ENCODE measurements around the gene SEMA6B. TPM values are rescaled to one million over a fixed set of nuclear protein-coding genes. Genes with fewer than 3 reads are reported as not detected.

SEMA6B gene
- total RNA-seq, 1 experiment from 2014 or later = 38.4 TPM

- peaks cover 53% of the 10 kb centered on the region for H3K27me3 Mint-ChIP-seq (ENCODE audit: low read depth)
Measured at GRCh38 chr19:4591320-4591719, 31.8 kb upstream of the SEMA6B start.

More at GRCh38 chr19:4591320-4591719, 31.8 kb upstream of the SEMA6B start:
- no peak overlapping the region for H4K91ac ChIP-seq (ENCODE audit: insufficient read length, low read depth, low read length)
- no peak overlapping the region for H4K8ac ChIP-seq (replicated peaks; ENCODE audit: insufficient read length, low read depth, low read length)
- peak overlapping the region in 1 of 2 experiments; percentile 12; a peak in 1 of 5 replicates for H3K4me3 Mint-ChIP-seq
- H3K79me2 ChIP-seq (ENCODE audit: insufficient read depth, low read length) = no peaks in the 10 kb centered on the region
- no peak overlapping the region for H2AFZ ChIP-seq (ENCODE audit: low read length)
- H3K56ac ChIP-seq (ENCODE audit: insufficient read length, low read depth, low read length) = no peak overlapping the region
- H3K4ac ChIP-seq (ENCODE audit: low read depth, low read length) = no peak overlapping the region
- WGBS (ENCODE audit: extremely low coverage, insufficient read length, low lambda C conversion rate) = no CpG with 5 or more reads among the region's 6 CpGs
- no peak overlapping the region for H3K14ac ChIP-seq (ENCODE audit: insufficient read depth, low read length)
- no peaks in the 10 kb centered on the region for H3K9me3 ChIP-seq (ENCODE audit: control insufficient read depth, low read depth, low read length)
- H3K9me3 Mint-ChIP-seq = no peaks in the 10 kb centered on the region; a peak in 2 of 5 replicates
- no peak overlapping the region for H2BK20ac ChIP-seq (ENCODE audit: low read depth, low read length, poor library complexity, severe bottlenecking)
- no peak overlapping the region for H3K23ac ChIP-seq (ENCODE audit: insufficient read length, low read depth, low read length)
- H3K23me2 ChIP-seq (ENCODE audit: insufficient read length, low read depth, low read length, poor library complexity, severe bottlenecking) = no peaks in the 10 kb centered on the region
- H3K36me3 Mint-ChIP-seq (ENCODE audit: insufficient read depth in 1 of 3, low read depth in 3 of 3) = no peaks in the 10 kb centered on the region
- H3K27me3 ChIP-seq (ENCODE audit: insufficient read depth, low read length) = no peaks in the 10 kb centered on the region
- H3K27ac Mint-ChIP-seq = peak overlapping the region in 1 of 3 experiments; percentile 76; a peak in 1 of 7 replicates
- no peaks in the 10 kb centered on the region for H3K79me1 ChIP-seq (ENCODE audit: insufficient read depth, low read depth, low read length, poor library complexity, severe bottlenecking)
- no peak overlapping the region for H3K18ac ChIP-seq (ENCODE audit: insufficient read length, low read depth, low read length)
- H2BK120ac ChIP-seq (ENCODE audit: low read depth, low read length, poor library complexity, severe bottlenecking) = no peak overlapping the region
- no peak overlapping the region for H4K5ac ChIP-seq (ENCODE audit: insufficient read length, low read depth, low read length)
- H3K4me1 Mint-ChIP-seq = peaks cover 5 to 37% of the 10 kb centered on the region in 2 experiments
- H2BK12ac ChIP-seq (ENCODE audit: insufficient read length, low read depth, low read length) = no peak overlapping the region
- no peaks in the 10 kb centered on the region for H3K4me1 ChIP-seq (ENCODE audit: insufficient read depth, low read length)
- DNase-seq = no peak
- no peak for TF ChIP-seq CTCF (conservative IDR thresholded peaks at IDR 0.05)
- H2BK5ac ChIP-seq (ENCODE audit: insufficient read length, low read length) = no peak overlapping the region
- no peak overlapping the region for H3T11ph ChIP-seq (ENCODE audit: low read length)
- H3K9ac ChIP-seq (ENCODE audit: extremely low read depth, insufficient read length, low read length) = no peak overlapping the region
- no peaks in the 10 kb centered on the region for H4K20me1 ChIP-seq (ENCODE audit: control insufficient read depth, insufficient read depth, insufficient read length)
- no peak overlapping the region for H3K27ac ChIP-seq (ENCODE audit: insufficient read length, low read depth, low read length)
- no peak overlapping the region for H3K4me2 ChIP-seq (ENCODE audit: insufficient read depth, insufficient read length, low read length)
- no peak overlapping the region for H2AK5ac ChIP-seq (ENCODE audit: insufficient read length, low read length)
- H2BK15ac ChIP-seq (ENCODE audit: low read depth, low read length) = no peak overlapping the region

Measured in H9 (cell line).